Measurements from ENCODE around the gene NOTUM.

Gene NOTUM

DNA sequence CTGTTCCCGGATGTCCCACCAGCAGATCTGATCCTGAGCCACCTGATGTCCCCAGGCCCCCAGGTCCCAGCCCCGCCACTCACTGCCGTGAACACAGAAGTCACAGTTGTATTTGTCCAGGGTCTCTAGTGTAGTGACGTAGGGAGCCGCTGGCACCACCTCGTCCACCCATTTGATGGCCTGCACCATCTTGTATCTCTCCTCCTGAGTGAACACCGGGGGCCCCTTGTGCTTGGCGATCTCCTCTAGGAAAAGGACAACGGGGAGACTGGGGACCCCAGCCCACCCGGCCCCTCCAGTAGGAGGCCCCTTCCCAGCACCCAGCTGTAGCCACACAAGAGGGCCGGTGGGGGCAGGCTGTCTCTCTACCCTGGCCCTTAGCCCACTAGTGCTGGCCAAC, 52.2 kb downstream of the NOTUM start:
- no peak for DNase-seq

DNA sequence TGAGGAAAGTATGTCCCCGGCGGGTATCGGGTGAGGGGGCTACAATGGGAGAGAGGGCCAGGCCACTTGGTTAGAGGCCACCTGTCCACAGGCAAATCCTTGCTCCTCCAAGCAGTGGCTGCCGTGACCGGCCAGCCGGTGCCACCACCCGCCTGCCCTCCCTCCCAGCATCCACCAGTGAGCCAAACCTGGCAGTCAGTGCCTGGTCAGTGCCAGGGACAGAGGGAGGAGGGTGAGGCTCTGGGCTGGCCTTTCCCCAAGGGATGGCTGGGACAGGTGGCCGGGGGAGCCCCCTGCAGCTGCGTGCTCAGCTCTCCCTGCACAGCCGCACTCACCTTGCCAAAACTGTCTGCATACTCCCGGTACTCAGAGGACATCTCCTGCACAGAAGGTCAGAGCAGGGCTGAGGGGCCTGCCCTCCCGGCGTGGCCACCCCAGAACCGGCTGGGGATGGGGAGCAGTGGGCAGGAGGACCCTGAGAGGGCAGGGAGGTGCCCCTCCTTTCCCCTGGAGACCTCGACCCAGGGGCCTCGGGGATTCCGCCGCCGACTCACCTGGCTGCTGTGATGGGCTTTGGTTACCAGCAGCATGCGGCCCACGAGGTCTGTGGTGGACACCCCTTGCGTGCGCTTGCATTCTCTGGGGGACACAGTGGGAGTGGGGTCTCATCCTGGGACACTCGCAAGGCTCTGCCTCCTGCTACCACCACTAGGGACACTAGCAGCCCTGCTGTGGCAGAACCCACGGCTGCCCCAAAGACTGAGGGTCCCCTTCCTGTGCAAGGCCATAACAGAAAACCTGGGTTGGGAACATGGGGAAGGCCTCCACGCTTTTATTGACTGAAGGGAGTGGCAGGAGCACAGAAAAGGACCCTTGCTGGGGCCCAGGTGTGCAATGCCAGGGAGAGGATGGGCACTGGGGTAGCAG, 53.5 kb downstream of the NOTUM start:
- DNase-seq: no peak

DNA sequence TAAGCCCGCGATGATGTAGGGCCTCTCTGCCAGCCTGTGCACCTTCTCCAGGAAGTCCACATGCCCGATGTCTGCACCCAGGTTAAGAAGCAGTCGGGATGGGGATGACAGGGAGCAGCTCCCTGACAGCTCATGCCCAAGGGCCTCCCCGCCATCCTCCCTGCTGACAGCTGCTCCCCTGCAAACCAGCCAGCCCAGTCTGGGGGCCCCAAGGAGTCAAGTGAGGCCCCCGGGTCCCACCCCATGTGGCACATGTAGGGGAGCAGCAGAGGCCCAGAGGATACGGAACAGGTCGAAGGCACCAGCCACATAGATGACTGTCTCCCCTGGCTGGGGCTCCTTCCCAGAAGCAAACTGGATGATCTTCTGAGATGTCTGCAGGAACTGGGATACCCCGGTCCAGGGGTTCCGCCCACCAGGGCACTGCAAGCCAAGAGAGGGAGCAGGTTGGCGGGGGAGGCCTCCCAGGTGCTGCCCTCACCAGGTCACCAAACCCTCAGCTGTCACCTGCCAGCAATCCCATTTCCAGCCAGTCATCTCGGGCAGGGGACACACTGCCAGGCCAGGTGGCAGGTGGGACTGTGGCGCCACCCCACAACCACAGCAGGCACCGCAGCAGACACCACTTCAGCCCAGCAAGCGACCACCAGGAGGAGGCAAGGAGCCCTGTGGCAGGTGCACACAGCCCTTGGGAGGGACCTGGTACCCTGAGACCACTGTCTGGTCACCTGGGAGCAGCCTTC, 54.3 kb downstream of the NOTUM start:
- no peak for DNase-seq

GRCh38 chr17:81905993-81906392, 55.0 kb downstream of the NOTUM start:
- peak; percentile 15 for DNase-seq

GRCh38 chr17:81905424-81905875, 55.5 kb downstream of the NOTUM start:
- DNase-seq: no peak

GRCh38 chr17:81904600-81905423, 56.2 kb downstream of the NOTUM start:
- peak; percentile 17 for DNase-seq

DNA sequence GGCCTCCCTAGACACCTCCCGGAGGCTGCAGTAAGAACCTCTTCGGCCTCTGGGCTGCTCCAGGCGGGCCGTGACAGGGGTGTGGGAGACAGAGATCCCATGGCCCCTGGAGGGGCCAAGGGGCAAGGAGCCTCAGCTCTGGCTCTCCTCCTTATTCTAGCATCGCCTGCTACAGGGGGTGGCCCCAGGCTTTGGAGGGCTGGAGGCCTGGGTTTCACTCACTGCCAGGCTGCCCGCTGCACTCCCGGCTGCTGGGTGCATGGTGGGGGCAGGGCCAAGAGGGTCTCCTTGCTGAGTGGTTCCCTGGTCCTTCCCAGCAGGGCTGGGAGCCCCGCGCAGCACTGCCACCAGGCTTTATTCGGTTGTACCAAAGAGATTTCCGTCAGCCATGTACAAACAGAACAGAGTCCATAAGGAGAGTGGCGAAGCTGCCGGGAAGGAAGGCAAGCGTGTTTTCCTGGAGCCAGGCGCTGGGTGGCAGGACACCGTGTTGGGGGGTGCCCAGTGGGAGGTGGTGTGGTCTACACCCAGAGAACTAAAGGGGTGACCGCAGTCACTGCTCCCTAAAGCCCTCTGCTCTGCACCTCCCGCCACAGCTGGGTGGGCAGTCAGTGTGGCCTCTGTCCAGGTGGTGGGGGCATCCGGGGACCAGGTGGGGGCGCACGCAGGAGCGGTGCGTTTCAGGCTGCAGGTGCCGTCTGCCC, 56.9 kb downstream of the NOTUM start:
- no peak for DNase-seq

DNA sequence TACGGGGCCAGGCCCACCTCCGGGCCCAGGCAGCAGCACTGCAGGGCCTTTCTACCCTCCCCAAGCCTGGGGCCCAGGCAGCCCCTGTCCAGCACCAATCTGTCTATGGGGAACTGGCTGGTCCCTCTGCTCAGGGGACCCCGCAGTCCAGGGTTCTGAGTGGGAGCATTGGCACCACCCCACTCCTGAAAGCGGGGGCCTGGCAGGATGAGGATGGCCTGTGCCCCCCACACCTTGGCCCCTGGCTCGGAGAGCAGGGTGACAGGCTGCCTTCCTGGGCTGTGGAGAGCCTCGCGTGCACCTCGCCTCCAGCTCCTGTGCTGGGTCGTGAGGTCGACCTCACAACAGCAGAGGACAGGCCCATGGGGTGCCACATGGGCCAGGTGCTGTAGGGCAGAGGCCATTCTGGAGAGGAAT, 57.6 kb downstream of the NOTUM start:
- DNase-seq: peak; percentile 24

DNA sequence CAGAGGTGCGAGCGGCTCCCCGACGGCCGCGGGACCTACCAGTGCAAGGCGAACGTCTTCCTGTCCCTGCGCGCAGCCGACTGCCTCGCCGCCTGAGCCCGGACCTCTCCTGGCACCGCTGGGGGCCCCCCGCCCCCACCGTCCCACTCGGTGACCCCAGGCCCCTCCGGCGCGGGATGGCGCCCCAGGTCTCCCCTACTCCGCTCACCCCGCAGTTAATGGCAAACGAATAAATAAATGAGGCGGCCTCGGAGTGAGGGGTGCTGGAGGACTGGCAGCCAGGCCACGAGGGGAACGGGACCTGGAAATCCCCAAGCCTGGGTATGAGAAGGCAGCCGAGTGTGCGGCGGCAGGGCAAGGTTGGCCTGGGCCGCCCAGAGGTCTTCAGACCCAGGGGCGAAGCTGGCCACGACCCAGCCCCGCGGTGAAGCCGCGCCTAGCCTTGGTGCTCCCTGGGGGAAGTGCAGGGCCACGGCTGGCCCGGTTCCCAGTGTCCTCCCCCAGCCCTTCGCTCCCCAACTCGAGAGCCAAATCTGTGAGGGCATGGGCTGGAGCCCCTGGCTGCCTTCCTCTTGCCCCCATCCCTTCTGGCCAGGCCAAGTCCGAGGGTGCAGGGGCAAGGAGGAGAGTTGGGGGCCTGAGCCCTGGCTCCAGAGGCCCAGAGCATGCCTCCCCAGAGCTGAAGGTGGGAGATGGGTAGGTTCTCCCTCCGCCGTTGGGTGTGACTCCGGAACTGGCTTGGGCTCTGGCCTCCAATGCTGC, 58.2 kb downstream of the NOTUM start:
- DNase-seq: peak; percentile 21
